Karpas-422 (cell line): ENCODE results near the gene SMARCC1. TPM values are rescaled to one million over a fixed set of nuclear protein-coding genes. Genes with fewer than 3 reads are reported as not detected.

ENCODE experiments used
- DNase-seq: peaks from one replicate; pipeline ENCODE4 v3.0.0-alpha.2; 2015
- H2AFZ ChIP-seq: fragments of 200-600 bp; sonication (generic); 2 replicates; pipeline ENCODE4 v1.6.1; 2014; ENCODE audit warnings: antibody characterized with exemption, low read length, mixed read lengths
- H3K27ac ChIP-seq: fragments of 200-600 bp; sonication (generic); 2 replicates; pipeline ENCODE4 v1.5.1; 2014; ENCODE audit warnings: mild to moderate bottlenecking, low read length, moderate library complexity
- H3K27me3 ChIP-seq: fragments of 200-600 bp; sonication (generic); 2 replicates; pipeline ENCODE4 v1.6.1; 2014; ENCODE audit warnings: low read length, mixed read lengths
- H3K36me3 ChIP-seq: fragments of 200-600 bp; sonication (generic); 2 replicates; pipeline ENCODE4 v1.6.1; 2014; ENCODE audit warnings: low read length, mixed read lengths; ENCODE audit not compliant: insufficient read depth
- H3K4me1 ChIP-seq: fragments of 200-600 bp; sonication (generic); 2 replicates; pipeline ENCODE4 v1.6.1; 2014; ENCODE audit warnings: mild to moderate bottlenecking, low read length, mixed read lengths
- H3K4me2 ChIP-seq: fragments of 200-600 bp; sonication (generic); 2 replicates; pipeline ENCODE4 v1.6.1; 2014; ENCODE audit warnings: low read length, low read depth, mild to moderate bottlenecking; ENCODE audit not compliant: poor library complexity, severe bottlenecking
- H3K4me3 ChIP-seq: fragments of 200-600 bp; sonication (generic); 2 replicates; pipeline ENCODE4 v1.5.1; 2014; ENCODE audit warnings: mild to moderate bottlenecking, antibody characterized with exemption, low read length, mixed read lengths
- H3K79me2 ChIP-seq: fragments of 200-600 bp; sonication (generic); 2 replicates; pipeline ENCODE4 v1.6.1; 2014; ENCODE audit warnings: mild to moderate bottlenecking, low read length, mixed read lengths
- H3K9ac ChIP-seq: fragments of 200-600 bp; sonication (generic); 2 replicates; pipeline ENCODE4 v1.6.0; 2014; ENCODE audit warnings: low read length
- H3K9me2 ChIP-seq: fragments of 200-600 bp; sonication (generic), shearing (Covaris generic); replicated peaks from 2 replicates; pipeline ENCODE4 v1.6.0; 2014; ENCODE audit warnings: mild to moderate bottlenecking, low read length, moderate library complexity; ENCODE audit not compliant: insufficient read depth
- H3K9me3 ChIP-seq: fragments of 300-700, 200-600 bp; sonication (generic); 2 replicates; pipeline ENCODE4 v1.6.1; 2014; ENCODE audit warnings: low read length, mixed read lengths
- H4K20me1 ChIP-seq: fragments of 200-600 bp; sonication (generic); 2 replicates; pipeline ENCODE4 v1.6.1; 2014; ENCODE audit warnings: mild to moderate bottlenecking, antibody characterized with exemption, low read length, low read depth; ENCODE audit not compliant: insufficient read depth
- total RNA-seq: library from RNA; depleted of rRNA; stranded (reverse); fragments of >200 nt; shearing (Covaris generic); gene quantifications from 2 replicates; pipeline ENCODE4 v1.2.3, GENCODE V29; 2014; ENCODE audit warnings: low replicate concordance

Gene SMARCC1
- total RNA-seq, 1 experiment from 2014 or later: 71.3 TPM

GRCh38 chr3:47622671-47623461 lies 158.8 kb downstream of the SMARCC1 start:
- Histone ChIP-seq H3K27ac (peak overlapping the region; percentile 59), H3K9me2 (no peaks in the 10 kb centered on the region), H3K9ac (no peak overlapping the region; the same call in 1 of the 2 replicates), H3K4me2 (peak overlapping the region; percentile 11), H3K4me3 (no peak overlapping the region), H3K36me3 (peaks cover 48% of the 10 kb centered on the region; the same call in 1 of the 2 replicates), H3K27me3 (no peaks in the 10 kb centered on the region), H4K20me1 (no peaks in the 10 kb centered on the region), H2AFZ (no peak overlapping the region), H3K79me2 (peaks cover 34% of the 10 kb centered on the region), H3K4me1 (peaks cover 22% of the 10 kb centered on the region), H3K9me3 (no peaks in the 10 kb centered on the region)
- no peak for DNase-seq

- no peaks in the 10 kb centered on the region for H4K20me1 ChIP-seq
- no peak overlapping the region for H3K4me3 ChIP-seq
- H3K4me2 ChIP-seq: no peak overlapping the region
- H3K9ac ChIP-seq: no peak overlapping the region
- H3K79me2 ChIP-seq: peaks cover 20% of the 10 kb centered on the region
- H2AFZ ChIP-seq: no peak overlapping the region
- no peaks in the 10 kb centered on the region for H3K9me2 ChIP-seq
- peaks cover 50% of the 10 kb centered on the region for H3K36me3 ChIP-seq
- H3K4me1 ChIP-seq: peaks cover 44% of the 10 kb centered on the region
- no peak overlapping the region for H3K27ac ChIP-seq
- H3K9me3 ChIP-seq: no peaks in the 10 kb centered on the region
- no peak for DNase-seq
- H3K27me3 ChIP-seq: no peaks in the 10 kb centered on the region
These were observed 164.3 kb downstream of the SMARCC1 start for GRCh38 chr3:47617086-47618010.

- Histone ChIP-seq H3K27ac (peak overlapping the region; percentile 76), H3K4me3 (no peak overlapping the region), H3K9ac (no peak overlapping the region), H2AFZ (no peak overlapping the region), H3K4me2 (peak overlapping the region; percentile 57), H3K79me2 (peaks cover 24% of the 10 kb centered on the region), H3K4me1 (peaks cover 39% of the 10 kb centered on the region), H3K36me3 (peaks cover 49% of the 10 kb centered on the region), H3K27me3 (no peaks in the 10 kb centered on the region), H3K9me3 (no peaks in the 10 kb centered on the region), H3K9me2 (no peaks in the 10 kb centered on the region), H4K20me1 (no peaks in the 10 kb centered on the region)
- DNase-seq: no peak
These were observed 166.9 kb downstream of the SMARCC1 start for GRCh38 chr3:47614788-47615187.

- Histone ChIP-seq H3K36me3 (peaks cover 43% of the 10 kb centered on the region), H3K27ac (peak overlapping the region; percentile 76), H3K4me2 (peak overlapping the region; percentile 57), H3K9ac (peak overlapping the region; percentile 22), H3K4me1 (peaks cover 39% of the 10 kb centered on the region), H3K9me3 (no peaks in the 10 kb centered on the region), H3K4me3 (no peak overlapping the region; the same call in 1 of the 2 replicates), H3K79me2 (peaks cover 22% of the 10 kb centered on the region), H4K20me1 (no peaks in the 10 kb centered on the region), H3K27me3 (no peaks in the 10 kb centered on the region), H3K9me2 (no peaks in the 10 kb centered on the region), H2AFZ (no peak overlapping the region)
- DNase-seq: peak; percentile 74
These were observed 168.0 kb downstream of the SMARCC1 start for GRCh38 chr3:47613722-47614121.

- Histone ChIP-seq H3K27ac (0 out of 2 replicates have a peak overlapping the region, but pooled peaks have one; percentile 76), H3K4me2 (no peak overlapping the region), H3K9me3 (no peaks in the 10 kb centered on the region), H3K79me2 (peaks cover 22% of the 10 kb centered on the region), H3K9ac (no peak overlapping the region), H3K36me3 (peaks cover 39% of the 10 kb centered on the region), H3K9me2 (no peaks in the 10 kb centered on the region), H2AFZ (no peak overlapping the region), H3K4me3 (no peak overlapping the region), H3K27me3 (no peaks in the 10 kb centered on the region), H4K20me1 (no peaks in the 10 kb centered on the region), H3K4me1 (peaks cover 39% of the 10 kb centered on the region)
- no peak for DNase-seq
These were observed 168.8 kb downstream of the SMARCC1 start for GRCh38 chr3:47612879-47613278.

GRCh38 chr3:47612178-47612577 lies 169.5 kb downstream of the SMARCC1 start:
- Histone ChIP-seq H2AFZ (no peak overlapping the region), H3K27me3 (no peaks in the 10 kb centered on the region), H3K9ac (no peak overlapping the region), H3K79me2 (peaks cover 27% of the 10 kb centered on the region), H4K20me1 (no peaks in the 10 kb centered on the region), H3K9me3 (no peaks in the 10 kb centered on the region), H3K27ac (no peak overlapping the region), H3K36me3 (peaks cover 36% of the 10 kb centered on the region), H3K4me3 (no peak overlapping the region), H3K9me2 (no peaks in the 10 kb centered on the region), H3K4me1 (peaks cover 39% of the 10 kb centered on the region), H3K4me2 (no peak overlapping the region)
- no peak for DNase-seq

- Histone ChIP-seq H3K4me2 (no peak overlapping the region), H3K36me3 (peaks cover 36% of the 10 kb centered on the region; the same call in 1 of the 2 replicates), H3K9me2 (no peaks in the 10 kb centered on the region), H3K9ac (no peak overlapping the region), H4K20me1 (no peaks in the 10 kb centered on the region), H3K4me1 (peaks cover 39% of the 10 kb centered on the region), H3K79me2 (peaks cover 29% of the 10 kb centered on the region), H2AFZ (no peak overlapping the region), H3K9me3 (no peaks in the 10 kb centered on the region), H3K27me3 (no peaks in the 10 kb centered on the region), H3K27ac (no peak overlapping the region), H3K4me3 (no peak overlapping the region)
- no peak for DNase-seq
These were observed 170.1 kb downstream of the SMARCC1 start for GRCh38 chr3:47611576-47611975.

GRCh38 chr3:47610583-47610982 lies 171.1 kb downstream of the SMARCC1 start:
- H3K9me3 ChIP-seq: no peaks in the 10 kb centered on the region

More at GRCh38 chr3:47610583-47610982, 171.1 kb downstream of the SMARCC1 start:
- H3K36me3 ChIP-seq: peaks cover 44% of the 10 kb centered on the region; the same call in 1 of the 2 replicates
- no peaks in the 10 kb centered on the region for H4K20me1 ChIP-seq
- no peak overlapping the region for H2AFZ ChIP-seq
- no peak for DNase-seq
- H3K9ac ChIP-seq: no peak overlapping the region
- peaks cover 37% of the 10 kb centered on the region for H3K79me2 ChIP-seq
- H3K27ac ChIP-seq: no peak overlapping the region
- H3K9me2 ChIP-seq: no peaks in the 10 kb centered on the region
- H3K4me2 ChIP-seq: no peak overlapping the region
- no peaks in the 10 kb centered on the region for H3K27me3 ChIP-seq
- no peak overlapping the region for H3K4me3 ChIP-seq
- H3K4me1 ChIP-seq: peaks cover 33% of the 10 kb centered on the region
